ENCODE data around the gene VSIG10L2. TPM values are rescaled to one million over a fixed set of nuclear protein-coding genes. Genes with fewer than 3 reads are reported as not detected.

Gene VSIG10L2
- total and polyA plus RNA-seq, 7 donors: 0.68 TPM; not detected in 6

DNA sequence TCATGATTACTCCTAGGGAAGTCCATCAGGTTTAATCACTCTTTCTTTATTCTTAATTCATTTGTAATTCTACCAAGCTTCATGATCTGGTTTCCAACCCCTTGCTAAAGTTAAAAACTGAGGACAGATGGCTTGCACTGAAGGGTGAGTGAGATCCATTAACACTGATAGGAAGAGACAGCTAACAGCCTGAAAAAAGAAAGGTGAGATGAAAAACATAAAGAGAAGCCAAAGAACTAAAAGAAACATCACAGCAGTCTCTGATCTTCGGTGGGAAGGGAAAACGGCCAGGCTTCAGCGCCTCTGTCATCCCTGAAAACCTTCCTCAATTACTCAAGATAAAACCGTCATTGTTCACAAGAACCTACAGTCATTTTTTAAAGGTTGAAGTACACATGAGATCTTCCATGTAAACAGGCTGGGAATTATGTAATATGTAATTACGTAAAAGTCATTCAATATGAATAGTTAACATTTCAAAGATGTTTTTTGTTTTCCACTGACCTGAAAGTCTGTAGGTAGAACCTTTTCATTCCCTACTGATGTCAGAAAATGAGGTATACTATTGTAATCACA lies 41.3 kb downstream of the VSIG10L2 start:
- 57 to 75% methylated on average over 5 of the region's 5 CpGs for WGBS, 2 donors
- Histone ChIP-seq H3K27ac (peak overlapping the region in 2 of 4 donors; percentile 32 to 40), H3K9me3 (no peaks in the 10 kb centered on the region), H3K4me1 (peaks cover 0 to 18% (median 5%) of the 10 kb centered on the region in 4 donors), H3K36me3 (peaks cover 4 to 63% (median 8%) of the 10 kb centered on the region in 4 donors), H3K27me3 (no peaks in the 10 kb centered on the region), H3K4me3 (no peak overlapping the region)
- TF ChIP-seq EP300 (IDR thresholded peaks at IDR 0.05): no peak
- TF ChIP-seq POLR2AphosphoS5 (IDR thresholded peaks at IDR 0.05): peak in 2 of 4 donors; percentile 13 to 26
- intact Hi-C loops (cut with DNase I): no loop called here
- no peak for DNase-seq

DNA sequence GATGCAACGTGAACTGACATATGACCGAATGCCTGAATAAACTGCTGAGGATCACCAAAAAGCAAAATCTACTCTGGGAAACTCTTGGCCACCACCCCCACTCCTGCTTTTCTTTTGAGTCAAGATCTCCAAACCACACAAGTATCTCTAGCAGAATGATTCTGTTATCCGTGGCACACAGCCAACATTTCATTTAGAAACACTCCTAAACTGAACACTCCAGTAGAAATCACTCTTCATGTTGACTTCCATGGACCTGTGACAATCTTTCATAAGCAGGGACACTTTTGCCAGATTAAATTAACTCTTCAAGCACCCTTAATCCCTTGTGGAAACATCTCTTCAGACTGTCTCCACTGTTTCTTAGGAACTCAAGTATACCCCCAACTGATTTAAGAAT lies 44.4 kb downstream of the VSIG10L2 start:
- intact Hi-C loops (cut with DNase I): no loop called here
- H3K4me1 ChIP-seq: peaks cover 0 to 18% (median 5%) of the 10 kb centered on the region in 4 donors
- no peaks in the 10 kb centered on the region for H3K27me3 ChIP-seq
- no peaks in the 10 kb centered on the region for H3K9me3 ChIP-seq
- H3K4me3 ChIP-seq: no peak overlapping the region
- no peak for DNase-seq
- TF ChIP-seq POLR2AphosphoS5 (IDR thresholded peaks at IDR 0.05): no peak
- TF ChIP-seq, protein P1, sequence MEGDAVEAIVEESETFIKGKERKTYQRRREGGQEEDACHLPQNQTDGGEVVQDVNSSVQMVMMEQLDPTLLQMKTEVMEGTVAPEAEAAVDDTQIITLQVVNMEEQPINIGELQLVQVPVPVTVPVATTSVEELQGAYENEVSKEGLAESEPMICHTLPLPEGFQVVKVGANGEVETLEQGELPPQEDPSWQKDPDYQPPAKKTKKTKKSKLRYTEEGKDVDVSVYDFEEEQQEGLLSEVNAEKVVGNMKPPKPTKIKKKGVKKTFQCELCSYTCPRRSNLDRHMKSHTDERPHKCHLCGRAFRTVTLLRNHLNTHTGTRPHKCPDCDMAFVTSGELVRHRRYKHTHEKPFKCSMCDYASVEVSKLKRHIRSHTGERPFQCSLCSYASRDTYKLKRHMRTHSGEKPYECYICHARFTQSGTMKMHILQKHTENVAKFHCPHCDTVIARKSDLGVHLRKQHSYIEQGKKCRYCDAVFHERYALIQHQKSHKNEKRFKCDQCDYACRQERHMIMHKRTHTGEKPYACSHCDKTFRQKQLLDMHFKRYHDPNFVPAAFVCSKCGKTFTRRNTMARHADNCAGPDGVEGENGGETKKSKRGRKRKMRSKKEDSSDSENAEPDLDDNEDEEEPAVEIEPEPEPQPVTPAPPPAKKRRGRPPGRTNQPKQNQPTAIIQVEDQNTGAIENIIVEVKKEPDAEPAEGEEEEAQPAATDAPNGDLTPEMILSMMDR (IDR thresholded peaks at IDR 0.05): no peak
- TF ChIP-seq EP300 (IDR thresholded peaks at IDR 0.05): no peak
- TF ChIP-seq POLR2A (IDR thresholded peaks at IDR 0.05): no peak
- peaks cover 4 to 71% (median 14%) of the 10 kb centered on the region in 4 donors for H3K36me3 ChIP-seq
- 73 to 76% methylated on average over 3 of the region's 3 CpGs for WGBS, 2 donors
- peak overlapping the region in 2 of 4 donors; percentile 20 to 24 for H3K27ac ChIP-seq

DNA sequence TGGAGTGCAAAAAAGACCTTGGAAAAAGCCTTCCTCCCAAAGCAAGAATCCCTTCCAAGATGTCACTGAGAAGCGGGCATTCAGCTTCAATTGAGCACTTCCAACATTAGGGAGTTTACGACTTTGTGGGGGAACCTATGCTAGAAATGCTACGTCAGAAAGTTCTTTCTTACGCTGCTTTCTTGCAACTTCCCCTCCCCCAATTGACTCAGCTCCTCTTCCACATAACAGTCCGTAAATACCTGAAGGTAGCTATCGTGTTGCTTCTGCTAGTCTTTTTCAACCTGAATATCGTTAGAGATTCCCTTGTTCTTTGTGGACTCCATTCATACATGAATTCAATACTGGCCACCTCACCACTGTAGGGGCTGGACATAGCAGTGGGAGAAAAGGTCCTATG lies 47.0 kb downstream of the VSIG10L2 start:
- DNase-seq: no peak
- WGBS, 2 donors: 94 to 95% methylated on average over 7 of the region's 7 CpGs
- H3K4me3 ChIP-seq: no peak overlapping the region
- H3K27ac ChIP-seq: no peak overlapping the region
- H3K9me3 ChIP-seq: no peaks in the 10 kb centered on the region
- no peaks in the 10 kb centered on the region for H3K27me3 ChIP-seq
- intact Hi-C loops (cut with DNase I): no loop called here
- TF ChIP-seq EP300 (IDR thresholded peaks at IDR 0.05) (no peak), POLR2A (IDR thresholded peaks at IDR 0.05) (no peak), POLR2AphosphoS5 (IDR thresholded peaks at IDR 0.05) (no peak)
- TF ChIP-seq, protein P1 (IDR thresholded peaks at IDR 0.05): no peak
- peaks cover 0 to 11% (median 5%) of the 10 kb centered on the region in 4 donors for H3K4me1 ChIP-seq
- H3K36me3 ChIP-seq: peaks cover 7 to 75% (median 19%) of the 10 kb centered on the region in 4 donors

DNA sequence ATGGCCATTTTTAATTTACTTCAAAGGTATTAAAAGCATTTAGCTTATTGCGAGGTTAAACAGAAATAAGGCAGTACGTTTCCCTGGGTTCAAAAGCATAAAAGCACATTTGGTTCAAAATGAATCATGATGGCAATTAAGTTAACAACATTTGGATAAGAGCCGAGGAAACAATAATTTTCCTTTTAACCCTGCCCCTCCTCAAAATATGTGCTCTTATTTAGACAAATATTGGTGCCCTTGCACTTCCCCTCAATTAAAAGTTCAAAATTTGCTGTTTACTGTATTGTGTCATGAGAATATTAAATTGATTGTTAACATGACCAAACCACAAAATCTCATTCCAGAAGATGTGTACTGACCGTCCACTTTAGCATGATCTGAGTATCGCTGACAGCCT lies 48.7 kb downstream of the VSIG10L2 start:
- Histone ChIP-seq H3K4me3 (no peak overlapping the region), H3K27me3 (no peaks in the 10 kb centered on the region), H3K4me1 (peaks cover 0 to 11% (median 5%) of the 10 kb centered on the region in 4 donors), H3K9me3 (no peaks in the 10 kb centered on the region), H3K36me3 (peaks cover 7 to 75% (median 22%) of the 10 kb centered on the region in 4 donors), H3K27ac (no peak overlapping the region)
- TF ChIP-seq POLR2A (IDR thresholded peaks at IDR 0.05) (no peak), EP300 (IDR thresholded peaks at IDR 0.05) (no peak), POLR2AphosphoS5 (IDR thresholded peaks at IDR 0.05) (no peak)
- TF ChIP-seq, protein P1 (IDR thresholded peaks at IDR 0.05): no peak
- intact Hi-C loops (cut with DNase I): no loop called here
- no peak for DNase-seq
- WGBS, 2 donors: 42 to 79% methylated on average over 5 of the region's 5 CpGs

DNA sequence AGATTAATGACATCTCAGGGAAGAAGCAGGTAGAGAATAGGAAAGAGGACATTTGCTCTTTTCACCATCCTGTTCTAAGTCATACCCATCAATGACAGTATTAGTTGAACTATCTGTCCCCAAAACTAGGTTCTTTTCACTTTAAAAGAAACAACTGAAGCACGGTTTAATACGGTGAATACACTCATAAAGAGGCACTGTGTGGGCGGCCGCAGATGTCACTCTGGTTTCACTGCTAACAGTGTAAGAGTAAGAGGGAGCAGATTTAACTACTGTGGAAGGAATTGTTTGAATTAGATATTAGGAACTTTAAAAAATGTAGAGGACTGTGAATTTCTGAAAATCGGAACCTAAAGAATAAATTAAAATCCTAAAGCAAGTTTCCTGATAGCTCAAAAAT lies 49.5 kb downstream of the VSIG10L2 start:
- intact Hi-C loops (cut with DNase I): no loop called here
- DNase-seq: no peak
- Histone ChIP-seq H3K9me3 (no peaks in the 10 kb centered on the region), H3K4me3 (no peak overlapping the region), H3K36me3 (peaks cover 7 to 81% (median 22%) of the 10 kb centered on the region in 4 donors), H3K4me1 (peaks cover 0 to 7% (median 2%) of the 10 kb centered on the region in 4 donors), H3K27me3 (no peaks in the 10 kb centered on the region), H3K27ac (no peak overlapping the region)
- TF ChIP-seq, protein P1 (IDR thresholded peaks at IDR 0.05): no peak
- TF ChIP-seq EP300 (IDR thresholded peaks at IDR 0.05): no peak
- TF ChIP-seq POLR2AphosphoS5 (IDR thresholded peaks at IDR 0.05): no peak
- TF ChIP-seq POLR2A (IDR thresholded peaks at IDR 0.05): no peak
- WGBS, 2 donors: 61 to 66% methylated on average over 5 of the region's 5 CpGs
